HCT116 (cell line): Measurements from ENCODE around the gene MEIKIN.

ENCODE experiments used
- CEBPB ChIP-seq: IDR thresholded peaks from 2 replicates; pipeline ENCODE4 v1.6.1; 2012; ENCODE audit warnings: low read depth
- EZH2 ChIP-seq: fragments of 200-600 bp; sonication (generic); IDR thresholded peaks from 2 replicates; pipeline ENCODE4 v1.6.1; 2017; ENCODE audit warnings: antibody characterized with exemption, mixed run types
- JUND ChIP-seq: IDR thresholded peaks from 2 replicates; pipeline ENCODE4 v1.6.1; 2012
- POLR2A ChIP-seq: IDR thresholded peaks from 2 replicates; pipeline ENCODE4 v1.7.0; 2011; ENCODE audit warnings: borderline replicate concordance; ENCODE audit not compliant: insufficient read depth, insufficient read length; ENCODE audit errors: extremely low read depth

DNA sequence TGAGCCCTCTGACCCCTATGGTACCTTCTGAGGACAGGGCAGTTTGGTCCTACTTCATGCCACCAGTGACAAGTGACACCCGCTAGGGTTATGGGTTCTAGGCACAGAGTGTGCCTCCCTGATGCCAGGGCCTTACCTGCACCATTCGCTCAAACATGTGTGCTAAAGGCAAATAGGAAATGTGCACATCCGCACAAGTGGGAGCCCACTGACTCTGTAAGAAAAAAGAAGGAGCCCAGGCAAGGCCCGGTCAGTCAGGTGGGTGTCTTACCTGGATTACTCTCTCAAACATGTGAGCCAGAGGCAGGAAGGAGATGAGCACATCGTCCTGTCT is 29.1 kb upstream of the MEIKIN start:
- no peak for TF ChIP-seq EZH2
- TF ChIP-seq CEBPB: no peak
- TF ChIP-seq POLR2A: no peak
- no peak for TF ChIP-seq JUND
